Sigmoid colon (tissue), 4 donors: ENCODE measurements around the gene FNDC11.

Source experiments
- CTCF ChIP-seq, 4 experiments: fragments of 450-650 bp in 3 of 4; fragments of 200-600 bp in 1 of 4; IDR thresholded peaks; one replicate each; pipeline ENCODE4 v1.5.1; 2016 to 2019; ENCODE audit warnings: antibody characterized with exemption in 4 of 4, mild to moderate bottlenecking in 3 of 4, moderate library complexity in 2 of 4
- EP300 ChIP-seq, 4 donors: sonication (generic); formaldehyde crosslinking; IDR thresholded peaks; one replicate each; pipeline ENCODE4 v1.6.1; 2017; ENCODE audit warnings: antibody characterized with exemption in 4 of 4
- POLR2A ChIP-seq, 2 donors: fragments of 450-650 bp; IDR thresholded peaks; one replicate each; pipeline ENCODE4 v1.6.1; 2016; ENCODE audit warnings: antibody characterized with exemption in 2 of 2, mild to moderate bottlenecking in 2 of 2, moderate library complexity in 2 of 2

DNA sequence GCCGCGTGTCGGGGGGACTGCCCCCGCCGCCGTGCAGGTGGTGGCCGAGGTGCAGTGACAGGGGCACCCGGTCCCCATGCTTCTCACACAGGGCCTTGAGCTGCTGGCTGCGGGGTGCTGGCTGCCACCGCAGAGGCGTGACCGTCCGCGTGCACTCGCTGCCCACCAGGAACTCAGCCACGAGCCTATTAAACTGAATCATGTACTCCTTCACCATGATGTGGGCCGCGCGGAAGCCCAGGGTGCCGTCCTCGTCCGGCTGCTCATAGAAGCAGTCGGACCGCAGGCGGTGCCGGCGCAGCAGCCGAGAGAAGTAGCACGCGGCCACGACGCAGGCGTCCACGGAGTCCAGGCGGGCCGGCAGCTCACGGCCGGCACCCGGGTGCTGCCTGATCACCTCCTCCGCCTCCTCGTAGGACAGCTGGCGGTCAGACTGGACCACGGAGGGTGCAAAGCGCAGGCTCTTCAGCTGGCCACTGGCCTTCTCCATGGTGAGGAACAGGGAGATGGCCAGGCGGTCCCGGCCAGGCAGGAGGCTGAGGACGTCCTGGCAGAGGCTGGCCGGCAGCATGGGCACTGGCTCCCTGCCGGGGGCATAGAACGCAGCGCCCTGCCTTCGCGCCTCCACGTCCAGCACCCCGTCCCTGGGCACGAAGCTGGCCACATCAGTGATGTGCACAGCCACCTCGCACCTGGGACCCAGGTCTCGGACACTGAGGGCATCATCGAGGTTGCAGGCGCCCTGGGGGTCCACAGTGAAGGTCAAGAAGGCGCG lies 10.3 kb downstream of the FNDC11 start:
- no peak for TF ChIP-seq CTCF (IDR thresholded peaks at IDR 0.05)
- TF ChIP-seq POLR2A (IDR thresholded peaks at IDR 0.05), result no peak
- no peak for TF ChIP-seq EP300 (IDR thresholded peaks at IDR 0.05)
